Adrenal gland (tissue), 12 donors: ENCODE measurements around the gene YKT6. TPM values are rescaled to one million over a fixed set of nuclear protein-coding genes. Genes with fewer than 3 reads are reported as not detected.

ENCODE experiments used
- DNase-seq, 7 donors: peaks; one replicate each; pipeline ENCODE4 v3.0.0-alpha.2; 2019 to 2020
- H3K27ac ChIP-seq, 5 donors: fragments of 200-600 bp; sonication (generic) in 4 of 5; 1 replicate in 3 of 5; 2 replicates in 2 of 5; pipeline versions ENCODE4 v1.5.1 to v1.8.0; 2016 to 2020; ENCODE audit warnings: mild to moderate bottlenecking in 1 of 5
- H3K27me3 ChIP-seq: fragments of 200-600 bp; 2 replicates; pipeline ENCODE4 v1.8.0; 2021
- H3K36me3 ChIP-seq, 2 donors: fragments of 200-600 bp; replicated peaks in 1 of 2; 1 replicate in 1 of 2; 2 replicates in 1 of 2; pipeline versions ENCODE4 v1.5.1 to v1.8.0; 2018 to 2022
- H3K4me1 ChIP-seq, 2 donors: fragments of 200-600 bp; replicated peaks in 1 of 2; 1 replicate in 1 of 2; 2 replicates in 1 of 2; pipeline versions ENCODE4 v1.5.1 to v1.8.0; 2018 to 2021
- H3K4me3 ChIP-seq, 4 donors: fragments of 200-600 bp; sonication (generic) in 3 of 4; one replicate each; pipeline ENCODE4 v1.5.1; 2016 to 2018
- H3K9me3 ChIP-seq, 3 donors: fragments of 200-600 bp; sonication (generic) in 1 of 3; replicated peaks in 1 of 3; 1 replicate in 2 of 3; 2 replicates in 1 of 3; pipeline versions ENCODE4 v1.5.1 to v1.8.0; 2016 to 2021
- CTCF ChIP-seq, 6 experiments: fragments of 450-650 bp in 4 of 6; fragments of 200-600 bp in 2 of 6; sonication (generic) in 1 of 6; IDR thresholded peaks; 1 replicate in 5 of 6; 2 replicates in 1 of 6; pipeline versions ENCODE4 v1.5.1 to v1.8.0; 2016 to 2021; ENCODE audit warnings: antibody characterized with exemption in 6 of 6, mild to moderate bottlenecking in 2 of 6, moderate library complexity in 1 of 6
- POLR2A ChIP-seq, 2 donors: fragments of 450-650 bp; IDR thresholded peaks; one replicate each; pipeline ENCODE4 v1.6.1; 2017; ENCODE audit warnings: antibody characterized with exemption in 2 of 2, mild to moderate bottlenecking in 2 of 2, moderate library complexity in 1 of 2
- WGBS, 4 donors: extraction: QIAGEN DNeasy Blood & Tissue Kit in 2 of 4; methylation state at CpG; one replicate each; pipeline versions ENCODE4 v1.1.5 to v1.1.7; 2013 to 2017; 5-methylcytosine and 5-hydroxymethylcytosine counted together
- intact Hi-C, 2 donors: fragments of 100-400 bp; cut with DNase I; formaldehyde crosslinking; loops; one replicate each; pipeline versions ENCODE4 v1.14.1 to v1.15.0; 2022 to 2023
- polyA plus RNA-seq, 3 donors: library from polyadenylated mRNA; stranded (reverse); fragments of 200-250 nt in 2 of 3; fragments of 350-450 nt in 1 of 3; fragmentation: Illumina TruSeq in 1 of 3; extraction: RNeasy Lipid Tissue Mini Kit (QIAGEN cat#74804) in 1 of 3; gene quantifications; one replicate each; pipeline ENCODE4 v1.2.3, GENCODE V29; 2013 to 2014
- total RNA-seq, 9 donors: library from RNA; depleted of rRNA in 4 of 9; stranded (reverse); fragments of >200 nt in 4 of 9; fragments of 120-200 nt in 1 of 9; fragmentation: NEBNext Ultra II Directional in 1 of 9; extraction: Animal tissue kit (Norgen Biotek cat#: 25700) in 1 of 9; gene quantifications; one replicate each; pipeline versions ENCODE4 v1.1.0 to v1.2.4, GENCODE V29; 2013 to 2023
- donor health status: healthy with polysubstance abuse.
- donor health status: Bipolar disorder and iron deficiency.
- donor health status: DM: yes; HTN: yes; CAD: no.
- donor health status: DM: no; HTN: no; CAD: no.
- donor health status: DM: no; HTN: no; CAD: no.
- donor health status: DM: yes; HTN: yes; CAD: no.

Gene YKT6
- total and polyA plus RNA-seq, 12 donors = 32.8 to 94.7 (median 53.8) TPM

GRCh38 chr7:44256459-44256858 is 55.7 kb downstream of the YKT6 start:
- WGBS, 4 donors = 87 to 100% (median 99%) methylated on average over 1 to 5 of the region's 5 CpGs
- Histone ChIP-seq H3K4me1 (peaks cover 25 to 34% of the 10 kb centered on the region in 2 donors), H3K36me3 (no peaks in the 10 kb centered on the region), H3K9me3 (no peaks in the 10 kb centered on the region), H3K27me3 (no peaks in the 10 kb centered on the region), H3K4me3 (no peak overlapping the region), H3K27ac (peak overlapping the region in 1 of 5 donors; percentile 89)
- TF ChIP-seq CTCF (IDR thresholded peaks at IDR 0.05) (no peak), POLR2A (IDR thresholded peaks at IDR 0.05) (no peak)
- intact Hi-C loops = no loop called here
- no peak for DNase-seq

- H3K36me3 ChIP-seq = no peaks in the 10 kb centered on the region
- intact Hi-C loops = no loop called here
- peak overlapping the region in 4 of 5 donors; percentile 3 to 89 (median 47) for H3K27ac ChIP-seq
- DNase-seq = no peak
- no peaks in the 10 kb centered on the region for H3K9me3 ChIP-seq
- H3K27me3 ChIP-seq = peaks cover 5% of the 10 kb centered on the region
- no peak overlapping the region for H3K4me3 ChIP-seq
- peaks cover 25 to 34% of the 10 kb centered on the region in 2 donors for H3K4me1 ChIP-seq
- 95 to 100% (median 97%) methylated on average over 3 to 6 of the region's 6 CpGs for WGBS, 4 donors
- no peak for TF ChIP-seq POLR2A (IDR thresholded peaks at IDR 0.05)
- TF ChIP-seq CTCF (IDR thresholded peaks at IDR 0.05) = no peak
Observed at GRCh38 chr7:44257213-44257612, 56.4 kb downstream of the YKT6 start.

GRCh38 chr7:44257618-44258422 is 57.0 kb downstream of the YKT6 start:
- 17 to 27% (median 21%) methylated on average over 15 to 18 of the region's 18 CpGs for WGBS, 4 donors
- TF ChIP-seq POLR2A (IDR thresholded peaks at IDR 0.05) = no peak
- TF ChIP-seq CTCF (IDR thresholded peaks at IDR 0.05) = peak in 3 of 6 experiments; percentile 13 to 28 (median 19)
- peak overlapping the region; percentile 3 to 89 (median 30) for H3K27ac ChIP-seq
- H3K27me3 ChIP-seq = peaks cover 5% of the 10 kb centered on the region
- no peak overlapping the region for H3K4me3 ChIP-seq
- H3K36me3 ChIP-seq = no peaks in the 10 kb centered on the region
- H3K4me1 ChIP-seq = peaks cover 25 to 34% of the 10 kb centered on the region in 2 donors
- intact Hi-C loops = no loop called here
- peak; percentile 87 to 98 (median 92) for DNase-seq
- no peaks in the 10 kb centered on the region for H3K9me3 ChIP-seq

- peaks cover 5% of the 10 kb centered on the region for H3K27me3 ChIP-seq
- intact Hi-C loops = no loop called here
- H3K9me3 ChIP-seq = no peaks in the 10 kb centered on the region
- peaks cover 25 to 34% of the 10 kb centered on the region in 2 donors for H3K4me1 ChIP-seq
- no peaks in the 10 kb centered on the region for H3K36me3 ChIP-seq
- peak overlapping the region in 2 of 5 donors; percentile 77 to 89 for H3K27ac ChIP-seq
- no peak overlapping the region for H3K4me3 ChIP-seq
- DNase-seq = no peak
- no peak for TF ChIP-seq POLR2A (IDR thresholded peaks at IDR 0.05)
- WGBS, 4 donors = 73 to 87% (median 80%) methylated on average over 4 of the region's 4 CpGs
Observed at GRCh38 chr7:44258423-44258760, 57.6 kb downstream of the YKT6 start.
